ENCODE data around the gene MMD2. TPM values are rescaled to one million over a fixed set of nuclear protein-coding genes. Genes with fewer than 3 reads are reported as not detected.

The MMD2 gene
- total and polyA plus RNA-seq, 2 experiments from 2014 or later, result 0.11 to 0.38 TPM

DNA sequence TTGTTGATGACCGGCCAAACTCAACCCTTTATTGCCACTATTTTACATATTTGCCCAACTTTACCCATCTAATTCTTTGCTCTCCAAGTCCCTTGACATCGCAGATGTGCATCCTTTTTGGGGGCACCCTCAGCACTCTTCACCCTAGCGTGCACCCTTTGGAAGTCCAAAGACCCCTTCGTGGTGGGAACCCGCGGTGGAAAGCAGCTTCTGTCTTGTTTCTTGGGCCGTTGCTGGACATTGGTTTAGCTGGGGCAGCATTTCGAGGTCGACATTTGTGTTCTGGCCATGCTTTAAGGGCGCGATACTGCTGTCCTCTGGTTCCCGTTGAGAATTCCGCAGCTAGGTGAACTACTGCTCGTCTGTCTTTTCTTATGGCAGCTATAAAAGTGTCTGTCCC, 96.8 kb downstream of the MMD2 start:
- 0 out of 3 replicates have a peak, but pooled peaks cover 4% of the 10 kb centered on the region for H3K36me3 Mint-ChIP-seq (ENCODE audit: low read depth)
- H3K27ac Mint-ChIP-seq, result no peak overlapping the region
- peak overlapping the region; percentile 45; the same call in 1 of the 3 replicates for H3K4me3 Mint-ChIP-seq
- H3K4me1 Mint-ChIP-seq, result no peaks in the 10 kb centered on the region
- no peak for ATAC-seq
- H2AFZ ChIP-seq, result peak overlapping the region; percentile 59; the same call in 1 of the 2 replicates
- H3K9me3 Mint-ChIP-seq, result peaks cover 16% of the 10 kb centered on the region; the same call in 2 of the 3 replicates
- H4K20me1 ChIP-seq (replicated peaks; ENCODE audit: insufficient read depth), result no peaks in the 10 kb centered on the region; the same call in 1 of the 2 replicates
- no peaks in the 10 kb centered on the region for H3F3A ChIP-seq (replicated peaks; ENCODE audit: low read depth)
- H3K4me2 ChIP-seq, result peak overlapping the region; percentile 73
- peaks cover 9% of the 10 kb centered on the region; the same call in 1 of the 2 replicates for H3K27me3 ChIP-seq (ENCODE audit: insufficient read depth)
- H3K79me2 ChIP-seq (replicated peaks; ENCODE audit: insufficient read depth), result no peaks in the 10 kb centered on the region
- no peaks in the 10 kb centered on the region for H3K4me1 ChIP-seq (ENCODE audit: insufficient read depth)
- no peak for TF ChIP-seq ZNF462 (CRISPR knock-in tag; IDR thresholded peaks at IDR 0.05)
- no peak for TF ChIP-seq NANOG (IDR thresholded peaks at IDR 0.05; ENCODE audit: borderline replicate concordance)
- no peak for TF ChIP-seq JUNB (IDR thresholded peaks at IDR 0.05; ENCODE audit: unreplicated experiment)
- no peak for TF ChIP-seq EZH2phosphoT487 (IDR thresholded peaks at IDR 0.05; ENCODE audit: unreplicated experiment)
- TF ChIP-seq CTCF (conservative IDR thresholded peaks at IDR 0.05; ENCODE audit: low read depth in 2 of 2), result no peak
- TF ChIP-seq ZNF331 (CRISPR knock-in tag; IDR thresholded peaks at IDR 0.05; ENCODE audit: low read depth), result no peak
- no peak for TF ChIP-seq EZH2 (IDR thresholded peaks at IDR 0.05; ENCODE audit: low read depth, unreplicated experiment)
- TF ChIP-seq REST (IDR thresholded peaks at IDR 0.05; ENCODE audit: unreplicated experiment), result no peak
- no peak for TF ChIP-seq STAT1 (IDR thresholded peaks at IDR 0.05; ENCODE audit: unreplicated experiment)
- no peak for TF ChIP-seq ETS1 (IDR thresholded peaks at IDR 0.05)
- no peak for TF ChIP-seq ZNF114 (CRISPR knock-in tag; IDR thresholded peaks at IDR 0.05)
- TF ChIP-seq POLR2AphosphoS5 (IDR thresholded peaks at IDR 0.05; ENCODE audit: low read depth), result no peak
- TF ChIP-seq CREB1 (CRISPR knock-in tag; IDR thresholded peaks at IDR 0.05; ENCODE audit: low read depth), result no peak
- H3K27me3 Mint-ChIP-seq (ENCODE audit: insufficient read depth, low read depth, poor library complexity), result peaks cover 5% of the 10 kb centered on the region
- no peak overlapping the region for H3K27ac ChIP-seq (ENCODE audit: low read depth)
- DNase-seq (ENCODE audit: low spot score), result no peak
- no peaks in the 10 kb centered on the region for H3K36me3 ChIP-seq (ENCODE audit: insufficient read depth)
- peak overlapping the region; percentile 52 for H3K4me3 ChIP-seq
- no peaks in the 10 kb centered on the region for H3K9me2 ChIP-seq (ENCODE audit: insufficient read depth)

All from GM23338 (cell line).